Esophagus squamous epithelium (tissue), 4 donors: Measurements from ENCODE around the gene STK32A.

Source experiments
- POLR2A ChIP-seq, 4 donors: fragments of 450-650 bp; IDR thresholded peaks; one replicate each; pipeline ENCODE4 v1.6.1; 2017; ENCODE audit warnings: antibody characterized with exemption in 4 of 4, mild to moderate bottlenecking in 4 of 4, moderate library complexity in 3 of 4
- TF ChIP-seq, protein P1 (sequence below), 6 experiments: fragments of 450-650 bp in 4 of 6; fragments of 200-600 bp in 2 of 6; sonication (generic) in 2 of 6; IDR thresholded peaks; one replicate each; pipeline ENCODE4 v1.5.1; 2016 to 2019; ENCODE audit warnings: antibody characterized with exemption in 6 of 6, mild to moderate bottlenecking in 4 of 6, moderate library complexity in 4 of 6

DNA sequence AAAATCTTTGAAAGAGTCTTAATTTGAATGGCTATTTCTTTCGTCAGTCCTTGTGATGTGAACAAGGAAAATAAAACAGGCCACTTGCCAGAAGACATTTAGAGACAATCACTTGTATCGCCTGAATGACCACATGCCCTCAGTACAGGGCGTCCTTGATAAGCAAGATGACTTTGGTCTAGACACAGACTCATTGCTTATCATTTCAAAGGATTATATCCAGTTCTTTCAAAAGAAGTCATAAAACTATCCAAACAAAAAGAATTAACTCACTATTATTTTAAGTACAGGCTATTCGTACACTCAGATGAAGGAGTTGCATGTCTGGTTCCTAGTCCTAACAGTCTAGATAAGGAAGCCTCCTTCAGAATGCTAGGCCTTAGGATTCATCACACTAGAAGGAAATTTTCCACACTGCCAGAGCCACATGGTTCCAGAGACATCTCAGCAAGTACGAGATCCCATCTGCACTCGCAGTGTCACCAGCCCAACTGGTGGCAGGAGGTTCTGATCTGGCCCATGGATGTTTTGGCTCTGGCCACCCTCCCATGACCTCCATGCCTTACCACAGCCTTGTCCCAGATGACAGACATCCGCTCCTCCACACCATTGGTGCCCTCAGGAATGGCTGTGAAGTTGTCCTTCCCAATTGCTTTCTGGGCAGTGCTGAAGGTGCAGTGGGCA is 165.4 kb downstream of the STK32A start:
- no peak for TF ChIP-seq POLR2A (IDR thresholded peaks at IDR 0.05)
- TF ChIP-seq, protein P1, sequence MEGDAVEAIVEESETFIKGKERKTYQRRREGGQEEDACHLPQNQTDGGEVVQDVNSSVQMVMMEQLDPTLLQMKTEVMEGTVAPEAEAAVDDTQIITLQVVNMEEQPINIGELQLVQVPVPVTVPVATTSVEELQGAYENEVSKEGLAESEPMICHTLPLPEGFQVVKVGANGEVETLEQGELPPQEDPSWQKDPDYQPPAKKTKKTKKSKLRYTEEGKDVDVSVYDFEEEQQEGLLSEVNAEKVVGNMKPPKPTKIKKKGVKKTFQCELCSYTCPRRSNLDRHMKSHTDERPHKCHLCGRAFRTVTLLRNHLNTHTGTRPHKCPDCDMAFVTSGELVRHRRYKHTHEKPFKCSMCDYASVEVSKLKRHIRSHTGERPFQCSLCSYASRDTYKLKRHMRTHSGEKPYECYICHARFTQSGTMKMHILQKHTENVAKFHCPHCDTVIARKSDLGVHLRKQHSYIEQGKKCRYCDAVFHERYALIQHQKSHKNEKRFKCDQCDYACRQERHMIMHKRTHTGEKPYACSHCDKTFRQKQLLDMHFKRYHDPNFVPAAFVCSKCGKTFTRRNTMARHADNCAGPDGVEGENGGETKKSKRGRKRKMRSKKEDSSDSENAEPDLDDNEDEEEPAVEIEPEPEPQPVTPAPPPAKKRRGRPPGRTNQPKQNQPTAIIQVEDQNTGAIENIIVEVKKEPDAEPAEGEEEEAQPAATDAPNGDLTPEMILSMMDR (IDR thresholded peaks at IDR 0.05), result no peak
